Brain microvascular endothelial cell (primary cell): Measurements from ENCODE around the gene RANBP10.

Experiments used
- DNase-seq: peaks from one replicate; pipeline ENCODE4 v3.0.0-alpha.2; 2020
- H3K27ac ChIP-seq: fragments of 250-450 bp; sonication (Bioruptor Pico); 2 replicates; pipeline ENCODE4 v1.5.1; 2020; ENCODE audit warnings: mild to moderate bottlenecking, moderate library complexity
- H3K27me3 ChIP-seq: fragments of 250-450 bp; sonication (Bioruptor Pico); replicated peaks from 2 replicates; pipeline ENCODE4 v1.5.1; 2020; ENCODE audit warnings: mild to moderate bottlenecking
- H3K36me3 ChIP-seq: fragments of 250-450 bp; sonication (Bioruptor Pico); replicated peaks from 2 replicates; pipeline ENCODE4 v1.5.1; 2020; ENCODE audit warnings: mild to moderate bottlenecking
- H3K4me3 ChIP-seq: 2 replicates; pipeline ENCODE4 v1.5.1; 2011; ENCODE audit warnings: low read depth, mild to moderate bottlenecking, control low read depth, low read length, moderate library complexity
- CTCF ChIP-seq: IDR thresholded peaks from 2 replicates; pipeline ENCODE4 v1.5.1; 2011; ENCODE audit warnings: low read depth, mild to moderate bottlenecking, moderate library complexity, low read length, control low read depth, inconsistent platforms; ENCODE audit errors: missing control alignments
- in situ Hi-C: cut with HindIII; loops from 2 replicates; pipeline ENCODE4 v1.10.0; 2017; ENCODE audit warnings: low sequenced_read_pairs, low pct_ligation_motif_present

RANBP10 gene

GRCh38 chr16:67749436-67750078, 56.8 kb downstream of the RANBP10 start:
- TF ChIP-seq CTCF, result no peak
- in situ Hi-C loops, result no loop called here
- no peaks in the 10 kb centered on the region for H3K36me3 ChIP-seq
- no peak overlapping the region for H3K4me3 ChIP-seq
- H3K27ac ChIP-seq, result no peak overlapping the region
- DNase-seq, result no peak
- no peaks in the 10 kb centered on the region for H3K27me3 ChIP-seq

- in situ Hi-C loops, result no loop called here
- H3K27ac ChIP-seq, result no peak overlapping the region
- TF ChIP-seq CTCF, result no peak
Observed at GRCh38 chr16:67748834-67749233, 57.5 kb downstream of the RANBP10 start.

GRCh38 chr16:67746846-67747245, 59.5 kb downstream of the RANBP10 start:
- Histone ChIP-seq H3K4me3 (no peak overlapping the region), H3K27ac (no peak overlapping the region), H3K36me3 (peaks cover 9% of the 10 kb centered on the region), H3K27me3 (no peaks in the 10 kb centered on the region)
- TF ChIP-seq CTCF, result no peak
- in situ Hi-C loops, result no loop called here
- no peak for DNase-seq

More at GRCh38 chr16:67748834-67749233, 57.5 kb downstream of the RANBP10 start:
- no peak for DNase-seq
- Histone ChIP-seq H3K36me3 (peaks cover 5% of the 10 kb centered on the region), H3K4me3 (no peak overlapping the region), H3K27me3 (no peaks in the 10 kb centered on the region)

GRCh38 chr16:67741118-67741517, 65.2 kb downstream of the RANBP10 start:
- peaks cover 12% of the 10 kb centered on the region for H3K36me3 ChIP-seq
- no peak for TF ChIP-seq CTCF
- in situ Hi-C loops, result no loop called here
- no peak for DNase-seq
- no peak overlapping the region for H3K4me3 ChIP-seq
- no peaks in the 10 kb centered on the region for H3K27me3 ChIP-seq
- no peak overlapping the region for H3K27ac ChIP-seq

GRCh38 chr16:67740391-67740790, 66.0 kb downstream of the RANBP10 start:
- in situ Hi-C loops, result no loop called here
- peaks cover 12% of the 10 kb centered on the region for H3K36me3 ChIP-seq
- H3K27me3 ChIP-seq, result no peaks in the 10 kb centered on the region
- TF ChIP-seq CTCF, result no peak
- no peak overlapping the region for H3K27ac ChIP-seq
- DNase-seq, result no peak
- no peak overlapping the region for H3K4me3 ChIP-seq

- Histone ChIP-seq H3K36me3 (peaks cover 5% of the 10 kb centered on the region), H3K4me3 (no peak overlapping the region), H3K27ac (no peak overlapping the region), H3K27me3 (no peaks in the 10 kb centered on the region)
- no peak for DNase-seq
- in situ Hi-C loops, result no loop called here
- TF ChIP-seq CTCF, result no peak
Observed at GRCh38 chr16:67736858-67737257, 69.5 kb downstream of the RANBP10 start.
